GM19372 (cell line): Measurements from ENCODE around the gene CCDC112.

Source experiments
- ATAC-seq: cut with Tn5 transposase; IDR thresholded peaks from one replicate; pipeline ENCODE4 v1.9.1; 2021; ENCODE audit warnings: mild to moderate bottlenecking, low read depth, moderate library complexity; ENCODE audit not compliant: unreplicated experiment

Gene CCDC112, protein sequence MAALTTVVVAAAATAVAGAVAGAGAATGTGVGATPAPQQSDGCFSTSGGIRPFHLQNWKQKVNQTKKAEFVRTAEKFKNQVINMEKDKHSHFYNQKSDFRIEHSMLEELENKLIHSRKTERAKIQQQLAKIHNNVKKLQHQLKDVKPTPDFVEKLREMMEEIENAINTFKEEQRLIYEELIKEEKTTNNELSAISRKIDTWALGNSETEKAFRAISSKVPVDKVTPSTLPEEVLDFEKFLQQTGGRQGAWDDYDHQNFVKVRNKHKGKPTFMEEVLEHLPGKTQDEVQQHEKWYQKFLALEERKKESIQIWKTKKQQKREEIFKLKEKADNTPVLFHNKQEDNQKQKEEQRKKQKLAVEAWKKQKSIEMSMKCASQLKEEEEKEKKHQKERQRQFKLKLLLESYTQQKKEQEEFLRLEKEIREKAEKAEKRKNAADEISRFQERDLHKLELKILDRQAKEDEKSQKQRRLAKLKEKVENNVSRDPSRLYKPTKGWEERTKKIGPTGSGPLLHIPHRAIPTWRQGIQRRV

DNA sequence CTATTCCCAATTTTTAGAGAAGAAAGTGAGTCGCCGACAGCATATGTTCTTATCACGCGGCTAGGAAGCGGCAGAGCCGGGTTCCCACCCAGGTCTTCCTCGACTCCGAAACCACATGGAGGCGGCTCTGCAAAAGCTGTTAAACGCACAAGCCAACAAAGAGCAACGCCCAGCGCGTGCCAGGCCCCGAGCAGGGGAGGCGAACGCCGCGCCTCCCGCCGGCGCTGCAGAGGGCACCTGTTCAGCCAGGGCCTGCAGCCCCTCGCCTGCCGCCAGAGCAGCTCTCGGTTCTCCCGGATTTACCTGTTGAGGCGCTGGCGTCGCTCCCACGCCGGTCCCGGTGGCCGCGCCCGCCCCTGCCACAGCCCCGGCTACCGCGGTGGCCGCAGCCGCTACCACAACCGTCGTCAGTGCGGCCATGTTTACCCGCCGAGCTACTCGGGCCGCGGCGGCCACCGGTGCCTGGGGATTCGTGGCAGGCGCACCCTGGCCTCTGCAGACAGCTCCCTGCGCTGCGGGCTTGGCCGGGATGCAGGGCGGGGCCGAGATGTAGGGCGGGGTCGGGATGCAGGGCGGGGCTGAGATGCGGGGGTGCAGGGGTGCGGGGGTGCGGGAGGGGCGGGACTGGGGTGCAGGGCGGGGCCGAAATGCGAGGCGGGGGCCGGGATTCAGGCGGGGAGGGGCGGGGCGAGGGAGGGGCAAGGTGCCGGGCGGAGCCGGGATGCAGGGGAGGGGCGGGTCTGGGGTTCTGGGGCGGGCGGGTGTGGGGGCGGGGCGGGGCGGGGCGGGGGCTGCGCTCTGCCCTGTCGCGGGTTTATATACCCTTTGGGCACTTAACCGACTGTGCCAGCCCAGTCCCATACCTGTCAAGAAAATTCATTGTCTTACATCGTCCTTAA lies at the start of gene CCDC112:
CCDC112 (minus strand) TSS at position 531 of the 899 bp plus-strand sequence; CDS start at position 420, 111 bp downstream.
- peak; percentile 75 for ATAC-seq

DNA sequence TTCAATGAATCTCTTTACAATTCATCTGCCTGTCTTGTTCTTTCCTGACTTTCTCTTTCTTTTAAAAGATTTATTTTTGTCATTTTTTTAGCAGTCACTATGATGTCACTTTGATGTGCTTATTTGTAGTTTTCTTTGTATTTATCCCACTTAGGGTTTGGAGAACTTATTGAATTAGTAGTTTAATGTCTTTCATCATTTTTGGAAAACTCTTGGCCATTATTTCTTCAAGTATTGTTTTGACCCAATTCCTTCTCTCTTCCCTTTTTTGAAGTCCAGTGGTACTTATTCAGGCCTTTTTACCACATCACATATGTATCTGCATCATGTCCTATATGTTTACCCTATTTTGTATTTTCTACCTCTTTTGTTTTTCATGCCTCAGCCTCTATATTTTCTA lies 48.9 kb upstream of the CCDC112 start:
- ATAC-seq = no peak

DNA sequence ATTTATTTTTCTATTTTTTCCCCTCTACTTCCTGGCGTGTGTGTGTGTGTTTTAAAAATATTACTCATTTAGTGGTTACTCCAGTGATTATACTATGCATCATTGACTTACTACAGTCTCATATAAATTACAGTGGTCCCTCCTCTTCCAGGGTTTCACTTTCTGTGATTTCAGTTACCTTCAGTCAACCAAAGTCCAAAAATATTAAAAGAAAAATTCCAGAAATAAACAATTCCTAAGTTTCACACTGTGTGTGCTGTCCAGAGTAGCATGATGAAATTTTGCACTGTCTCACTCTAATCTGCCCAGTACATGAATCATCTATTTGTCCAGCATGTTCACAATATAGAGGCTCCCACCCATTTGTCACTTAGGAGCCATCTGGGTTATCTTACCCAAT lies 47.4 kb upstream of the CCDC112 start:
- no peak for ATAC-seq

DNA sequence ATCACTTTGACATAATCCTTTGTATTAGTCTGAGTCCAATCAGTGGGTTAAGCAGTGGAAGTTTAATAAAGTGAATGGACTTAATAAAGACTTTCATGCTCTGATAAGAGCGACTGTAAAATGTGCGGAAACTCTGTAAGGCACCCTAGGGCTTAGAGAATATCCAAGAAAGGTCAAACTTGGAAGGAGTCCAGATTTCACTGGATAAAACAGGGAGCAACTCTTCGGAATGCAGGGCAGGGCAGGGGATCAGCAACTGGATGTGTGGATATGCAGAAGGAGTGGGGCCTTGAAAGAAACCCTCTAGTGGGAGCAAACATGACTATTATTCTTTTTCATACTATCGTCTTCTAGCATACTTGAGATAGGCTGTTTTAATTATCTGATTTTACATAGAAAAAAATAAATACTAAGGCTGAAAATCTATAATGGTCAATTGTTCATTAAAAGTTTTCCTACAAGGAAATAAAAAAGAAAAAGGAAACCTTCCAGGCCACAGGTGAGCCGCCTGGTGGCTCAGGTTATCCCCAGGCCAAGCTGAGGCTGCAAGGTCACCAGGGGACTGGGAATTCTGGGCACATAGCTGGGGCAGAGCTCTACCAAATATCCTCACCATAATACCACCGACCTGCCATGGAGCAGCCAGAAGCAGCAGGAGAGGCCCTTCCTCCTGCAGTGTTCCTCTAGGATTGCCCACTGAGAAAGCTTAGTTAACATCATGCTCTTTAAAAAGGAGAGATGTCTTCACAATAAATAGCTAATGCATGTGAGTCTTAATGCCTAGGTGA lies 46.3 kb upstream of the CCDC112 start:
- ATAC-seq = no peak

DNA sequence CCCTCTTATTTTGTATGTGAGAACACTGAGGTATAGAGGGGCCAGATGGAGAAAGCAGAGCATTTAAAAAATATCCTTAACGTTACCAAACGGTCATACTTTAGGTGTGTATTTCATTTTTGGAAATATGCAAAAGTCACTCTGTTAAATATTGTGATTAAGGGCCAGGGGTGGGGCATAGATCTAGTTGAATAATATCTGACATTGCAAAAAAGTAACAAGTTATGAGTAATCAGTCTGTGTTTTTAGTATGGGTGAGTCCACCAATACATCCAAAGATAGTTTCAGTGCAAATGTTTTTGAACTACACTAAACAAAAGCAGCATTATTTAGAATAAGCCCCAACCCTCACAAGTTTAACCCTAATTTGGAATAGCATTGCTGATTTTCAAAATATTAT lies 45.3 kb upstream of the CCDC112 start:
- no peak for ATAC-seq

DNA sequence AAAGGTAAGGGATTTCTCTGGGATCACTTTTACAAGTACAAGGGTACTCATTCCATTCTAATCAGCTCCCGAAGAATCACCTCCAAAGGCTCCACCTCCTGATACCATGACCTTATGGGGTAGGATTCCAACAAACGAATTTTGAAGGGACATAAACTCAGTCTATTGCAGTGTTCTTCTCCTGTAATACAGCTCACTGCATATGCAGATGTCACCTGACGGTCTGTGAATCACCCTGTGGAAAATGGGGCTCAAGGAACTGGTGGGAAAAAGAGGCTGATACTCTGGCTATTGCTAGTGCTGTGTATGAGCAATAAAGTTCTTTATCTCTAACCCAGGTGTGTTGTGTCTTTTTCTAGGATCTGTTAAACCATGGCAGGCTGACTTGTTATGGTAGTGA lies 42.4 kb upstream of the CCDC112 start:
- no peak for ATAC-seq

DNA sequence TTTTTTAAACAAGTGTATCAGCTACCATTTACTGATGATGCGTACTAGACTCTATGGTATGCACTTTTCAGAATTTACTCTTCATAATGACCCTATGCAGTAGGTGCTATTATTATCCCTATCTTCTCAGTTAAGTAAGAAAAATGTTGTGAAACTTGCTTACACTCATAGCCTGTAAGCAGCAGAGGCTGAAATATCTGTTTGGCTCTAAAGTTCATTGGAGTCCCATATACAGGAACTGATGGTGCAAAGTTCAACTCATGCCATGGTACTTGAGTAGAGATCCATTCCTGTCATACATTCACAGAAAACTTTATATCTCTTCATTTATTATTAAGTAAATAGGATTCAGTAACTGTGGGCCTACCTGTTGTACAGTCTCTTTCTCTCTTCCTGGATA lies 41.4 kb upstream of the CCDC112 start:
- no peak for ATAC-seq

DNA sequence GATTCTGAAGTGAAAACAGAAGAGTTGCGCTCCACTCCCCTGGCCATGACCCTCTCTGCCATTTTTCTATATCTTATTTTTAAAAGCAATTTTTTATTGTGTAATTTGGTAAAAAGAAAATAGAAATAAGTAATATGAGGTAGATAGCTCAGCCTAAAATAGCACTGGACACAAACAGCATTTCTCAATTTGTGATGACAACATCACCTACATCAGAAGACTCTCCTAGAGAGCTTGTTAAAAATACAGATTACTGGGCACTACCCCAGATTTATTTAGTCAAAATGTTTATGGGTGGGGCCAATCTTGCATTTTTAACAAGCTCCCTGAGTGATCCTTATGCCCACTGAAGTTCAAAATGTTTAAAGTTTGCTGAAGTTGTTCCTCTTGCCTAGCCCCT lies 40.5 kb upstream of the CCDC112 start:
- no peak for ATAC-seq

DNA sequence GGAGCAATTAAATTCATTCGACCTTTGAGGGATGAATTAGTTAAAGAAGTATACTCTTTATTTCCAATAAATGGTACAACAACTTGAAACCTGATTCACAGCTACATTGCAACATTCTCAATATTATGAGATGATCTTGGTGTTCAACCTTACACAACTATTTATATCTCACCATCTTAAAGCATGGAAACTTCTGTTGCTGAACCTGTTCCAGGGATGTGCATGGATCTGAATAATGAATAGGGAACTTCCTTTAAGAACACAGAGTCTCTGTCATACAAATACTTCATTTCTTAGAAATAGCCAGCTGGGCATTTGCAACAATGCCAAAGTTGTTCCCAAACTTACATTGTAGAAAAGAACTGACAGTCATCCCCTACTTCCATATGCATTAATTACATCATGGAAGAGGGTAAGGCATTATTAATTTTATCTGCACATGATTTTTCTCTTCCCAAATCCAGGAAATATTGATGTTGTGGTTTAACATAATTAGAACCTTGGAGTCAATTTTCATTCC lies 39.8 kb upstream of the CCDC112 start:
- no peak for ATAC-seq

DNA sequence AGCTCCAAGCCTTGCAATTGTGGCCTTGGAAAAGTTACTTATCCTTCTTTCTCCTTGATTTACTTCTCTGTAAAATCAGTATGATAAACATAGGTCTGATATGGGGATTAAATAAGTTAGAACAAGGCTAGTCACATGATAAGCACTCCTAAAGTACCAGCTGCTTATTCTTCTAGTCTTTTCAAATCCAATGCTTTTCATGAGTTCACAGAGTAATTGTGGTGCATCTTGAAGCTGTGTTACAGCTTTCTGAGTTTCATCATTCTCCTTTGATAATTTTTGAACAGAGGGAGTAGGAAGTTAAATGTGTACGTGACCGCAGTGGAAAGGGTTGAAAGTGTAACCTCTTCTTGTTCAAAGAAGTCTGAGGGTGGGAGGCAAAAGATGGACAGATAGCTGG lies 38.8 kb upstream of the CCDC112 start:
- ATAC-seq = no peak

DNA sequence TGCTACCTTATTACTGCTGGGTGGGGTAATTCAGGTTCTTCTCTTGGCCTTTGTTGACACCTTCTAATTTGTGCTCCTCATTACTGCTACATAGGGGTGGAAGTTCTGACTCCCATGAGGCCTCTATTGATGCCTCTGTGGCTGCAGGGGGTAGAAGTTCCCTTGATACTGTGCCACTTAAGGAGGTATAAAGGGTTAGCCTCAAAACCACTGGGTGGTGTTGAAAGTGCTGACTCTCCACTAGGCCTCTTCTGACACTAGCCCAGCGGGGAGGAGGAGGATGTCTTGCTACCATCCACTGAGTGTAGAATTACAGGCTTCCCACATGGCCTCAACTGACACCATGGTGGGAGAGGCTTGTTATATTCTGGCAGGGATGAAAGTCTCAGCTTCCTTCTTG lies 36.7 kb upstream of the CCDC112 start:
- no peak for ATAC-seq

DNA sequence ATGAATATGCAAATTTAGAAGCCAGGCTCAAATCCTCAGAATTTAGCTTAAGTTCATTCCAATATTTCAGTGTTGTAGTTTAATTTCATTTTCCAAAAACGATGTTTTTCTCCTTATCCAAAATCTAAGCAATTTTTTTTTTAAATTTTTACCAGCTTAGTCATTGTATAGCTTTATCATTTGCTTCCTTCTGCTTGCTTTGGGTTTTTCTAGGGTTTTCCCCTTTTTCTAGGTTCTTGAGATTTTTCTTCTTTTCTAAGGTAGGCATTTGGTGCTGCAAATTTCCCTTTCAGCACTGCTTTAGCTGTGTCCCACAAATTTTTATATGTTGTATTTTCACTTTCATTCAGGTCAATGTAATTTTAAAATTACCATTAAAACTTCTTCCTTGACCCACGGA lies 34.4 kb upstream of the CCDC112 start:
- ATAC-seq = no peak

DNA sequence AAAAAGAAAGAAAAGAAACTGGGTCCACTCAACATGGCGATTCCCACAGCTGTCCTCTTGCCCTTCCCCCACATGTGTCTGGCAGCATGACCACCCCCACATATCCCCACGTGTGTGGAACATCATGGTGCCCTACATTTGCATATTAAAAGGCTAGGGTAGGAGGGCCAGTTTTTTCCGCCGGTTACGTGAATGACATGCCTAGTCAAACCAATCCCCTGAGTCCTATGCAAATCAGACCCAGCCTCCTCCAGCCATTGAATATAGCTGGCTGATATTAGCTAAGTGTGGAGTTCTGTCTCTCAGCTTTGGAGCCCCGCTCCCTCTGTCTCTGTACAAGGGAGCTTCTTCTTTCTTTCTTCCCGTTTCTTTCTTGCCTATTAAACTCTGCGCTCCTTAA lies 33.0 kb upstream of the CCDC112 start:
- ATAC-seq = peak; percentile 57

DNA sequence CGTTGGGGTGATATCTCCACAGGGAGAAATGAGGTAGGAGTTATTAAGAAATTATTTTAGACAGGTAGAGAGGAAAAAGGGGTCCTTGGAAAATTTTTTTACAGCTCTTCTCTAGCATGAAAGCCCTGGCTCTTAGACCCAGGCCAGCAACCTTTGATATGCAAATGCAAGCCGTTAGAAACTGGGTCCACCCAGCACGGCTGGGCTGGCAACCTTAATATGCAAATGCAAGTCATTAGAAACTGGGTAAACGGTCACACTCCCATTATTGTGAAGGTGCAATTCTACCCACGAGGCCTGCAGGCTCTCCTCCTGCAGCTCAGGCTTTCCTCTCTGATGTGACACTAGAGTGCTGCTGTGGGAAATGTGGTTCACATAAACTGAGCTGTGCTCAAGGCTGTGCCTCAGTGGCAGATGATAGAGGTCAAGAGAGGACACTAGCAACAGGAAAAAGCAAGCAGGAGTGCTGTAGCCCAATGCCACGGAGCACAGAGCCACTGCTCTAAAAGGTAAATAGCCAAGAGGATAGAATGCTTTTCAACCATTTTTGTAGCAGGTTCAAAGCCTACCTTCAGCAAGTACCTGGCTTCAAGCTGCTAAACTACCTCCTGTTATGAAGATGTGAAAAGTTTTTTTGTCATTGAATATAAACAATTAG lies 32.3 kb upstream of the CCDC112 start:
- peak; percentile 39 for ATAC-seq

DNA sequence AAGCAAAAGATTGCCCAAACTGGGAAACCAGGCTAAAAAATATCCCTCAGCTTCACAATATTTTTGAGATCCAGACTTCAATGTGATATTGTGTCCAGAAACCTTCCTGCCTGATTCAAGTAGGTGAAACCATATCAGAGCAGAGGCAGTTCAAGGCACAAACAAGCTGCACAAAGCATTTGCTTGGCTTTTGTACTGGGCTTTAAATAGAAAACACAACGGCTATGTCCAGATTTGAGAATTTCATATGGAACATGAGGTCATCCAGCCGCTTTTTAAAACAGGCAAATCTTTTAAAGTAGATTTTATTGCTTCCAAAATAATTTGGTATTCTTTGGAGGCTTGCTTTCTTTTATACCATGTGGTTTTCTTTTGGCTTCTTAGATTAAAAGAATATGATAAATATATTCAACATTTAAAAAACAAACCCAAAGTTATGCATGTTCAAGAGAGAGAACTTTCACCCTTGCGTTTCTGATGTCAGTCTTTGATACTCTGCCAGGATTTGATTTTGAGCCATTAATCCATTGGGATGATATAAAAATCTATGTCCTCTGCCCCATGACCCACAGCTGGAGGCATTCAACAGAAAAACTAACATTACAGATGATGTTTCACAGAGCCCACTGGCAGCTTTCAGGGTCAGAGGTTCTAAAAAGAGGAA lies 29.0 kb upstream of the CCDC112 start:
- ATAC-seq = no peak

DNA sequence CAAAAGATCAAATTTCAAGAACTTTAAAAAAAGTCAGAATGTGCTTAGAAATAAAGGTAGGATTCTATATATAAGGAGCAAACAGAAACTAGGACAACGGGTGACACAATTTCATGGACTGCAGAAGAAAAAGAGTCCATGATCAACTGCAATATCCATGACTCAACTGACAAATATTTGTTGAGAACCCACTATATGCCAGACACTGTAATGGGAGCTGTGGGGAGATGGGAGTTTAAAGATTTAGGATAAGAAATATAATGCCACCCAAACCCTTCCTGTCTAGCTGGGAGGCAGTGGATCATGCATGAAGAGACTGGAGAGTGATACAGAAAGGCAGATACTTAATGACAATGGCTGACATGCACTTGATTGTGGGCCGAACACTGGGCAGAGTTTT lies 27.6 kb upstream of the CCDC112 start:
- ATAC-seq = no peak

DNA sequence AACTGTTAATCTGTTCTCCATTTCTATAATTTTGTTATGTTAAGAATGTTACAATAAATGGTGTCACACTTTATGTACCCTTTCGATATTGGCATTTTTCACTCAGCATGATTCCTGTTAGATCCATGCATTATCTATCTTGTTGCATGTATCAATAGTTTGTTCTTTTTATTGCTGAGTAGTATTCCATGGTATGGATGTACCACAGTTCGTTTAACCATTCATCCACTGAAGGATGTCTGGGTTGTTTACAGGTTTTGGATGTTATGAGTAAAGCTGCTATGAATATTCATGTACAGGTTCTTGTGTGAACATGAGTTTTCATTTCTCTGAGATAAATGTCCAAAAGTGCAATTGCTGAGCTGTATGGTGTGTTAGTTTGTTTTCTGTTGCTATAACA lies 26.3 kb upstream of the CCDC112 start:
- no peak for ATAC-seq

DNA sequence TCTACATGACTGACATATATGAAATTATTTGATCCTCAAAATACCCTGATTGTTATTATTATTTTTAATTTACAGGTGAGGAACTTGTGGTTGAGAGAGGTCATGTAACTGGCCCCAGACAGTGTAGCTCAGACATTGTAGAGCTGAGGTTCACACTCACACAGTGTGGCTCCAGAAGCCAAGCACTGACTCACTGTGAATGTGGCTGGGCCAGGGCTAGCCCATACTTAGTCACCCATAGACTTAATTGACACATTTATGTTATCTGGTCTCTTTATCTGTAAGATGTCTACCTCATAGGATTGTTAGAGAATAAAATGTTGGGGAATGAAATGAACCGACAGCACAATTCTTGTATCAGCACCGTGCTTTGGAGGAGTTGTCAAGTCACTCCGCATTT lies 24.9 kb upstream of the CCDC112 start:
- no peak for ATAC-seq

DNA sequence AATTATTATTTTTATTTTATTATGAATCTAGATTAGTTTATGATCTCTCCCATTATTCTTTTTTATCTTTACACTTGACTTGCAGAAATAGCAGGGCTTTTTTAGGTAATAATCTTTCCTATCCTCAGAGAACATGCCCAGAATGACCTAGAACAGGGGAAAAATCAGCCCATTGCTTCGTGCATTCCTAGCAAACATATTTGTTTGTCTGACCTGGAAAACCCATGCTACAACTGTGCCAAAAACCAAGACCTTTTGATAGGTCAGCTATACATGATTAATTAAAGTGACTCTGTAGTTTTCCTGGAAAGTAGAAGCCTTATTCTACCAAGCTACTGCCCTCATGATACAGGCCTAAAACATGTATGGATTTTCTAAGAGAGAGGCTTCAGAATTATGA lies 24.1 kb upstream of the CCDC112 start:
- no peak for ATAC-seq
